OCI-LY3 (cell line): ENCODE data around the gene ARMC9.

Source experiments
- CTCF ChIP-seq: fragments of 200-600, 300-600 bp; sonication (generic); IDR thresholded peaks from 2 replicates; pipeline ENCODE4 v1.5.1; 2014; ENCODE audit warnings: antibody characterized with exemption, low read length, low read depth
- EZH2phosphoT487 ChIP-seq: fragments of 200-600 bp; shearing (Covaris generic); IDR thresholded peaks from 2 replicates; pipeline ENCODE4 v1.6.1; 2018; ENCODE audit warnings: antibody characterized with exemption, mixed run types, low read depth

GRCh38 chr2:231383416-231384108, 185.1 kb downstream of the ARMC9 start:
- TF ChIP-seq CTCF, result no peak
- TF ChIP-seq EZH2phosphoT487, result no peak
